GM18498 (cell line): ENCODE results near the gene KCNIP3.
"Not testable (repeated sequence)": the region's sequence is repeated elsewhere in the genome, so short reads cannot be mapped to it uniquely, and the experiment has no call there.

Experiments
- ATAC-seq: cut with Tn5 transposase; IDR thresholded peaks from one replicate; pipeline ENCODE4 v1.9.1; 2021; ENCODE audit warnings: mild to moderate bottlenecking, moderate library complexity; ENCODE audit not compliant: unreplicated experiment

The KCNIP3 gene

DNA sequence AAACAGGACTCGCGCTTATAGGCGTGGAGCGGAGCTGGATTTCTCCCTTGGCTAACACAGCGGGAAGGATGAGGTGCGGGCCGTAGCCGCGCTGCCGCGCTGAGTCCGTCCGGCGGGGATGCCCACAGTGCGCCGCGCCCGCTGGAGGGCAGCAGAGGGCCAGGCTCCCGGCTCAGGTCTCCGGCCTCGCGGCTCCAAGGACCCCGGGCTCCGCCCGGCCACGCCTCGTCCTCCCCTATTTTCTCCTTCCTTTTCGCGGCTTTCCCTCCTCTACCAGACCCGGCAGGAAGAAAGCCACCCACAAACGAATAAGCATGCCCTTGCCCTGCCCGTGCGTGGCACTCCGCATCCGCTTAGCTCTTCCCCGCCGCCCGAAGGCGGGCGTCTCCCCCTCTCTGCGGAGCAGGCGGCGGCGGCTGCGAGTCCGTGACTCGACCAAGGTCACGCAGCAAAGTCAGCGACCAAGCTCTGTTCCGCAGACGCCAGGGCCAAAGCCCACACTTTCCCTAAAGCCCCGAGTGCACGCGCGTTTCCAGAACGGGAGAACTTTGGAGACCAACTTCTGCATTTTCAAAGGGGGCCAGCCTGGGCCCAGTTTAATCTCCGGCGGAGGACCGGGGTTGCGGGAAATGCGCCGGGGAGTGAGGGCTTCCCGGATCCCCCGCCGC lies 48.5 kb downstream of the KCNIP3 start:
- ATAC-seq, result peak; percentile 85

DNA sequence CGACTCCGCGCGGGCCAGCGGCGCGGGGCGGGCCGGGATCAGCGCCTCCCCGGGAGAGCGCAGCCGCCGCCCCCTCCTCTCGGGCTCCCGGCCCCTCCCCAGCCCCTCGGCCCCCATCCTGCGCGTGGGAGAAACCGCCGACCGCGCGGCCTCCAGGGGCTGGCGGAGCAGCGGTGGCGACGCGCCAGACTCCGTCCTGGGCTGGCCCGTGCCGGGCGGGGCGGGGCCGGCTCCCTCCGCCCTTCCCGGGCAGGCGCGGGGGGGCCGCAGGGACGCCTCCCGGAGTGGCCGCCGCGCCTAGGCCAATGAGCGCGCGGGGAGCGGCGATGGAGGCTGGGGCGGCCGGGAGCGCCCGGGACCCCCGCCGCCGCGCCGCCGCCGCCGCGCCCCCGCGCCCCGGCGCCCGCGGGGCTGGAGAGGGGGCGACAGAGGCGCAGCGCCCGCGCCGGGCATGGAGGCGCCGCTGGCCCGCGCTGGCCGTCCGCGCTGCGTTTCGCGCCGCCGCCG lies 49.1 kb downstream of the KCNIP3 start:
- ATAC-seq, result peak; percentile 20

DNA sequence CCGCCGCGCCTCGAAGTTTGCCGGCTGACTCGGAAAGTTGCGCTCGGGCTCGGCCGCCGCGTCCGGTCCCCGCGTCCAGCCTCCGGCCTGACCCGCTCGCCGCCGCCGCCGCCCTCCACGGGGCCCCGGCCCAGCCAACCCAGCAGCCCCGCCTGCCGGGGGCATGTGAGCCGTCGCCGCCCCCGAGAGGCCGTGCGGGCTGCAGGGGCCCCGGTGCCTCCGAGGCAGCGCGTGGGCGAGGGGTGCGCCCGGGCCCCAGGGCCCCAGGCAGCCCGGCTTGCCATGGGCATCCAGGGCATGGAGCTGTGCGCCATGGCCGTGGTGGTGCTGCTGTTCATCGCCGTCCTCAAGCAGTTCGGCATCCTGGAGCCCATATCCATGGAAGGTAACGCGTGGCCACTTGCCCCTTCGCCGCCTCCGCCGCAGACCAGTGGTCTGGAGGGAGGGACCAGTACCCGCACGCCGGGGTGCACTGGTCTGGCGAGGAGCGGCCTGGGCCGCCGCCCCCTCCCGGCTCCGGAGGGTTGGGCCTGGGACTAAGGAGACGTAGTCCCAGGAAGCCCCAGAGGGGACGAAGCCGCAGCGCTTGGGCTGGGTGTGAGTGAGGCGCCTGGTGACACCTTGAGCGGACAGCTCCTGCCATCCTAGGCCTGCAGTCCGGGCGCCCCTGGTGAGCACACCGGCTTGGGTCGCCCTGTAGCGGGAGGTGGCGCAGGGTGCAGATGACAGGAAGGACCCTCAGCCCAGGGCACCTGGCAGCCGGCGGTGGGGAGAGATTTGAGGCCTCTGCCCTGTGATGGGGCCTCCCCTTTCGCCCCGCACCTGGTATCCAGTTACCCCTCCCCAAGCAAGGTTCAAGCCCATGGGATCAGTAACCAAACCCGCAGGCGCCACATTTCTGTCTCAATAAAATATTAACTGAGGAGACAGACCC lies 49.9 kb downstream of the KCNIP3 start:
- ATAC-seq, result no peak

DNA sequence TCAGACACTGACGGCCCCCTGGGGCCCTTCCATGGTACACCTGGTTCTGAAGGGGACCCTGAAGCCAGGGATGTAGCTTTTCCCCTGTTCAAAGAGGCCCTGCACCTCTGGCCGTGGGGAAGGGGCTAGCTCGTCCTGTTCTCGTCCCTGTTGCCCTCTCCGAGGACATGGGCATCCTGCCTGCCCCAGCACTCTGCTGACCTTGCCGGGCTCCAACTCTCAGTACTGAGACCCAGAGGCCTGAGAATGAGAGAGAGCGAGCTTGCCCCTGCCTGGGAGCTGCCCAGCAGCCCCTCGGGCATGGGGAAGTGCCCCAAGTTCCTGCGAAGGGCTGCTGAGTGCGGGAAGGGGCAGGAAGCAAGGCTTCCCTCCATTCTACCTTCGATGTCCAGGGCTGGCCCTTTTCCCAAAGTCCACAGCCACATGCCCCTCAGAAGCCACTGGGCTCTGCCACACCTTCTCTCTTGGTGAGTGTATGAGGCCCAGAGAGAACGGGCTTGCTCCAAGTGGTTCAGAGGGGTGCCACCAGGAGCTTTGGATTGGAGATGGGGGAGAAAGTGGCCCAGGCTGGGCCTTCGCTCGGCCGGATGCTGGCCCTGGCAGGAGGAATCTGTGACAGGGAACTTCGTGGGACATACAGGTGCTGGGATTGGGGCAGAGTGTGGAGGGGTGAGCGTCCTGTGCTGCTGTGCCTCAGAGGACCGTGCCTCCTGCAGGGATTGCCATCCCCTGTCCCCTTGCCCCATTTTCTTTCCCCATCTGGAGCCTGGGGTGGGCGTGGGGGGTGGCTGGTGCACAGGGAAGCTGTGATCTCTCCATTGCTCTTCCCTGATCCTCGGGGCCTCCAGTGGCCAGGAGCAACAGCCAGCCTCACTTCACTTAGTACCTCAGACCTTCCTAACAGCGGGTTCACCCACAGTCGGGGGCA lies 50.8 kb downstream of the KCNIP3 start:
- no peak for ATAC-seq

DNA sequence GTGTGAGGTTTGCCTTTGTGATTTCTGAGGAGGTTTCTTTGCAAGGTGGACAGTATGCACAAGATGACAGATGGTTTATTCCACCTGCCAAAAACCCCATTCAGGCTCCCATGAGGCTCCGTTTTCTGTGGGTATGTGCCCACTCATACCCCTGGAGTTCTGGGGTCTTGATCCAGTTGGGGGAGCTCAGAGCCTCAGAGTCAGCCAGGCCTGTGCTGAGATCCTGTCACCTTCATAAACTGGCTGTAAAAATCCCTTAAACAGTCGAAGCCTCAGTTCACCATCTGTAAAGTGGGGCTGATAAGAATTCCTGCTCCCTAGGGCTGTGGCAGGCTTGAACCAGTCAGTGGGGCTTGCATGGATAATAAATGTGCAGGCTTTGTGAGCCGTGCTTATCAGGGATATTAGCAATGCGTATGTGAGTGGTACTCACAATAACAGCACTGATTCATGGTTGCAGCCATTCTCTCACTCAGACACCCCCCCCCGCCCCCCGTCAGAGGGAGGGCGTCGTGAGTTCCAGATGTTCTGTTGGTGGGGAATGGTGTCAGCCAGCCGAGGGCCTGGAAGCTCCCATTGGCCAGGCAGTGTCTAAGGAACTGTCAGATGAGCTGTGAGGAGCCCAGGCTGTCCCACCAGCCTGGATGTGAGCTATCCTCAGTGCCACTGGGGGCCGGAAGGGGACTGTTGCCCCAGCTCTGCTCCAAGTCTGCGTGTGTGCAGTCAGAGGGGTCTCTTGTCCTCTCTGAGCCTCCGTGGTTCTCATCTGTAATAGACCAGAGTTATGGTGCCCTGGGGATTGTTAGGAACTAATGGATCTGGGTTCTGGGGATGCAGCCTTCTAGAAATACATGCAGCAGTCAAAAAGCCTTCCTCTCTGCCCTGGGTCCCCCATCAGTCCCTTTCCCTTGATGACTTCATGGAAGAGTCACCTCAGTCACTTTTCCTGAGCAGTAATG lies 51.7 kb downstream of the KCNIP3 start:
- no peak for ATAC-seq

DNA sequence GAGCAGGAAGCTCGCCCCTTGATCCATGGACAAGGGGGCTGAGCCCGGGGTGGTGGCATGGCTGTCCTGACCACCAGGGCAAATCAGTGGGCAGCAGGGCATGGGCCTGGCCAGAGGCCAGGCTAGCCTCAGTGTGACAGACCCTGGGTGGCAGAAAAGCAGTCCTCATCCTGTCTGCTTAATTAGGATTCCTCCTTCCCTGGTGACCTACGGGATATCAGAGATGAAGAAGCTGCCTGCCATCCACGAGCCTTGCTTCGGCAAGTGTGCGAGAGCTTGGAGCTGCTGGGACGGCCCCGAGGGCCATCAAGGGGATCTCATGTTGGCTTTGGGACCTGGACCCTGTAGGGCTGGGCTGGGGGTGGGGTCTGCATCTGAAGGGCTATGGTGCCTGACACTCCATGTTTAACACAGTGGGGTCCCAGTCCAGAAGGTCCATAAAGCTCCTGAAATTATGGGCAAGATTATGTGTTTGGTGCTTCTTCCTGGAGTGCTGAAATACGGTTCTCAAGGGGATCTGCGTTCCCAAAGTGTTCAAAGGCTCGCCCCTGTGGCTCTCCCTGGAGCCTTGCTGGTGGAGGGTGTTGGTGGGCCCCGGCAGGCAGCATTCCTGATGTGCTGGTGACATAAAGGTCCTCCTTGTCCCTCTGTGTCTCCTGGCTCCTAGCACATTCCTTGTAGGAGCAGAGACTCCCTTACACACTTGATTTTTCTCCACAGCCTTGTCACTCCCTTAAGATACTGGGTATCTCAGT lies 52.6 kb downstream of the KCNIP3 start:
- ATAC-seq, result no peak

DNA sequence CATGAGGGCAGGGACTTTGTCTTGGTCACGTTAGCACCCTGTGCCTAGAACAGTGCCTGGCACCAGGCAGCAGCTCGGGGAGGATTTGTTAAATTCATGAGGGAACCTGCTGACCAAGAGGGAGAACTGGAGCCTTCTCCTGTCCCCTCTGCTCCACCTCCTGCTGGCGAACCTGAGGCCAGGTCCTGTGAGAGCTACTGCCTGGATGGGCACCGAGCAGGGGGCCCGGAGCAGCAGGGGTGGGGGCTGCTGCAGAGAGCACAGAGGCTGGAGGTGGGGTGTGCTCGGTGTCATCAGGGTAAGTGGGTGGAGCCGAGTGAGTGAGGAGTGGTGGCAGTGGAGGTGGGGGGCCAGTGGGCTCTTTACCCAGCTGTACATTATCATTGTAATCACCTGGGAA lies 53.2 kb downstream of the KCNIP3 start:
- no peak for ATAC-seq

DNA sequence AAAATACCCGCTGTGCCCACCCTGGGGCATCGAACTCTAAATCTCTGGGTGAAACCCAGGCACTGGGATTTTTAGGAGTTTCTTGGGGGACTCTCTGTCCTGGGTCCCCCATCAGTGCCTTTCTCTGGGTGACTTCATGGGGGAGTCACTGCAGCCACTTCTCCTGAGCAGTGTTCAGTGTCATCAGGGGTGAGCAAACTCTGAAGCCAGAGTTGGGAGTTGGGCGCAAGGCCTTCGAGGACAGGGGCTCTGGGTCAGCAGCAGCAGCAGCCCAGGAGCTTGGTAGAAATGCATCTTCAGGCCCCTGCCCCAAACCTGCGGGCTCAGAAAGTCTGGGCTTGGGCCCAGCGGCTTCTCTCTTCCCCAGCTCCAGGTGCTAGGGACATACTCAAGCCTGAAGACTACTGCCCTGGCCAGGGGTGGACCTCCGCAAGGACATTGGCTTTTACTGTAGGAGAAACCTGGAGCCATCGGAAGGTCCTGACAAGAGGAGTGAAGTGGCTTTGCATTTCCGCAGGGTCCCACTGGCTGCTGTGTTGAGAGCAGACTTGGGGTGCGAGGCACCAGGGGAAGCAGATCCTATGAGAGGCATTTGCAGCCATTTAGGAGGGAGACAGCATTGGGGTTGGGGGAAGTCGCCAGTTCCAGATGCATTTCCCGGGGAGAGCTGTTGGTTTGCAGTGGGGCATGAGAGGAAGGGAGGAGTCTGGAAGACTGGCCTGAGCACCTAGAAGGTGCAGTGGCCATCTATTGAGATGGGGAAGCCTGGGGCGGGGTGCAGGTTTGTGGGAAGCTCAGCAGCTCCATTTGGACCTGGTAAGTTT lies 53.8 kb downstream of the KCNIP3 start:
- no peak for ATAC-seq

DNA sequence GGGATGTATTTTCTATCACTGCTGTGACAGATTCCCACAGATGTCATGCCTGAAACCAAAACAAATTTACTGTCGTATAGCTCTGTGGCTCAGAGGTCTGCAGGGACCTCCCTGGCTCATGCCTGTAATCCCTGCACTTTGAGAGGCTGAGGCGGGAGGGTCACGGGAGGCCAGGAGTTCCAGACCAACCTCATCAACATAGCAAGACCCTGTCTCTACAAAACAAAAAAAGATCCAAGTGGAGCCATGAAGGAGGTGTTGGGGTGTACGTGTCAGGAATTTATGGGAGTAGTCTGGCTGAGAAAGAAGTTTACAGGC lies 54.4 kb downstream of the KCNIP3 start:
- ATAC-seq, result no peak

DNA sequence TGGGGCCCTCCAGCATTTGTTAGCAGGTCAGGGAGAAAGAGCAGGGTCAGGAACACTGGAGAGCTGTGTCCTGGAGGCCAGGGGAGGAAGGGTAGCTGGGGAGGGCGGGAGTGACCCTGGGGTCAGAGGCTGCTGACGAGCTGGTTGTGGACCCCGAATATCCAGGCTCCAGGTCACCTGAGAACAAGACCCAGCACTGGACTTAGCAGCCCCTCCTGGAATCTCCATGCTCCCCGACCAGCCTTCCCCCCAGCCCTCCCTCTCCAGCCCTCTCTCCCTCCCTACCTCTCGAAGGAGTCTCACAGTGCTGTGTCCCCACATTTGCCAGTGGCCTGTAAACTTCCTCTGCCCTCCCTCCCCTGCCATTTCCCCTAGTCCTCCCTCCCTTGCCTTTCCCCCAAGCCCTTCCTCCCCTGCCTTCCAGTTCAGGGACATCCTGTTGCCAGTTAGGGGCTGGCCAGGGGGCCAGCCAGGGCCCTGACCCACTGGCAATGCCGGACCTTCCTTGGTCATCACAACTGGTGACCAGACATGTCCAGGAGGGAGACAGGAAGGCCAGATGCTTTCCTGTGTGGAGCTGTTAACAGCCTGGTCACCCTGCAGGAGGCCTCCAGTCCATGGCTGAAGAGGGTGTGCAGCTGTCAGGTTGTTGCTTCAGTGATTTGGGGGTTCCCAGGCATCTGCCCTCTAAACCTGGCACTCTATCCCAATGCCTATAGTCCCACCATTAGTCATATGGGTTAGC lies 55.3 kb downstream of the KCNIP3 start:
- ATAC-seq, result no peak

DNA sequence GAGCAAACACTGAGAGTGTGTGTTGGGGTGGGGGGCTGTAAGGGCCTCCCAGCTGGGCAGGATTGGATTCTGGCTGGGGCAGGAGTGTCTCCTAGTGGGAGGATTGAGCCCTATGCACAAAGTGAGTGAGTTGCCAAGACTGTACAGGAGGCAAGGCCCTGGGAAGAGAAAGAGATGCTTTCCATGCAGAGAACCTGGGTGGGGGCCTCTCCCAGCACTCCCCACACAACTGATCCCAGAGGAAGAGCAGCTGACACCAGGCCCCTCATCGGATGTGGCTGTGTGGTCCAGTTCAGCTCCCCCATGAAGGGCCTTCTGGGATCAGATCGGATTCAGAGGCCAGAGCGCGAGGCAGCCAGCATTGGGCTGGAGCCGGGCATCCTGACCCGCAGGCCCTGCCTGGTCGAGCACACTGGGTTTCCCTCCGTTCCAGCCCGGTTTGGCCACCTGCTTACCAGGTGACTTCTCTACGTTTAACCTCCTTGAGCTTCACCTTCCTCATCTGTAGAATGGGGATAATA lies 56.0 kb downstream of the KCNIP3 start:
- ATAC-seq, result no peak

DNA sequence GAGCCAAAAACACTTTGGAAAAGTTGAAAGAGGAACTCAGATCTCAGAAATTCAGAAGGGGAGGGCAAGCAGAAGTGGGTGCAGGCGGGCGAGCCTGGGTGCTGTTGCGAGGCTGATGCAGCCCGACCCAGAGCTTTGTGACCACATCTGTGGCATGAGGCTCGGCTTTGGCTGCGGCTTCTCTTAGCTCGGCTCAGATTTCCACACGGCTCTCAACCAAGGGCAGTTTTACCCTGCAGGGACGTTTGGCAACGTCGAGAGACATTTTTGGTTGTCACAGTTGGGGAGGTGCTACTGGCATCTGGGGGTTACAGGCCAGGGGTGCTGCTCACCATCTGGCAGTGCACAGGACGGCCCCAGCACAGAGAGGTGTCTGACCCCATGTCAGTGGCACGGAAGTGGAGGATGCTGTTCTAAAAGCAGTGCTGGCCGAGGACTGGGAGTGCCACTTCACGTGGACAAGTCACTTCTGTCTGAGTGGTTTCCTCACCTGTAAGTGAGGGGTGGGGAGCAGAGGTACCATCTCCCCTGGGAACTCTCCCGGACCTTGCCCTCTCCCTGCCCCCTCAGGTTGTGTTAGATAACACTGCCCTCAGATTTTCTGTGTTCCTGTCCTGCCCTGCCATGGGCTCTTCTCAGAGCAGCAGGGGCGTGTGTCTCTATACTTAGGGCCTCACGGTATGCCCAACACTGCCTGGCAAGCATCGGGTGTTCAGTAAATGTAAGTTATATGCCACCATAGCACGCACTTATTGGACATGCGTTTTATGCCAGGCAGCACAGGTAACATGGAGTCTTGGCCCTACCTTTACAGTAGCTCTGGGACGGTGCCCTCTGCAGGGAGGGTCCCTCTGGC lies 56.7 kb downstream of the KCNIP3 start:
- no peak for ATAC-seq

DNA sequence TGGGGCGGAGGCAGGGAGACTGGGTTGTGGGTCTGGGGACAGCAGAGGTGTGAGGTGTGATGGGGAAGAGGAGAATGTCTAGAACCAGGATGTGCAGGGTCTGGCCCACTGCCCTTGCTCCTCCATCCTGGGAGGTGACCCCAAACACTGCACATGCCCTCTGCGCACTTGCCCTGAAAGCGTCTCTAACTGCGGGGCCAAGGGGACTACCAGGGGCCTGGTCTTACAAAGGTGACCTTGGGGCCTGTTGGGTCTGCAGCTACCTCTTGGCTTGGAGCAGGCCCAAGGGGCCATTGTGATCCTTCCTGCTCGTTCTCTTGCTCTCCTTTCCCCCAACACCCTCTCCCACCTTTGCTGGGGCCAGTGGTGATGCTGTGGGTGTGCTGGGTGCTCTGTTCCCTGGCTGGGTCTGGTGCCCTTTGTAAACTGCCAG lies 57.3 kb downstream of the KCNIP3 start:
- ATAC-seq, result no peak

DNA sequence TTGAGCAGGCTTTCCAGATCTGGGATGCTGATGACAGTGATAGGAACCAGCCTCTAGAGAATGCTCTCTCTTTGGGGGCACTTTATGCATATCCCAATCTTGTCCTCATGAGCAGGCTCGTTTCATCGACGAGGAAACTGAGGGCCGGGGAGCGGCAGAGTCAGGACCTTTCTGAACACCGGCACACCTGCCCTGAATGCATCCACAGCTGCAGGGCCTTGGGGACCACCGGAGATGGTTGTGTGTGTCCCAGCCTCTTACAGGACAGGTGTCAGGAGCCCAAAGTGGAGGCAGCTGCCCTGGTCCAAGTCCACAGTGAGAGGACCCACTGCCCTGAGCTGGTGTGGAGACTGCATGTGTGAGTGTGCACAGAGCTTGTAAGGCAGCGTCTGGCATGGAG lies 57.8 kb downstream of the KCNIP3 start:
- ATAC-seq, result no peak

DNA sequence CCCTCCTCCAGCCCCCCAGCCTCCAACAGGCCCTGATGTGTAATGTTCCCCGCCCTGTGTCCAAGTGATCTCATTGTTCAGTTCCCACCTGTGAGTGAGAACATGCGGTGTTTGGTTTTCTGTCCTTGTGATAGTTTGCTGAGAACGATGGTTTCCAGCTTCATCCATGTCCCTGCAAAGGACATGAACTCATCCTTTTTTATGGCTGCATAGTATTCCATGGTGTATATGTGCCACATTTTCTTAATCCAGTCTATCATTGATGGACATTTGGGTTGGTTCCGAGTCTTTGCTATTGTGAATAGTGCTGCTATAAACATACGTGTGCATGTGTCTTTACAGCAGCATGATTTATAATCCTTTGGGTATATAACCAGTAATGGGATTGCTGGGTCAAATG lies 58.3 kb downstream of the KCNIP3 start:
- not testable (repeated sequence) for ATAC-seq
